ENCODE data around the gene RIPPLY2. TPM values are rescaled to one million over a fixed set of nuclear protein-coding genes. Genes with fewer than 3 reads are reported as not detected.
"Not testable (repeated sequence)": the region's sequence is repeated elsewhere in the genome, so short reads cannot be mapped to it uniquely, and the experiment has no call there.

The RIPPLY2 gene
- polyA plus RNA-seq, 4 donors, result 0.19 to 0.67 TPM; not detected in 2

DNA sequence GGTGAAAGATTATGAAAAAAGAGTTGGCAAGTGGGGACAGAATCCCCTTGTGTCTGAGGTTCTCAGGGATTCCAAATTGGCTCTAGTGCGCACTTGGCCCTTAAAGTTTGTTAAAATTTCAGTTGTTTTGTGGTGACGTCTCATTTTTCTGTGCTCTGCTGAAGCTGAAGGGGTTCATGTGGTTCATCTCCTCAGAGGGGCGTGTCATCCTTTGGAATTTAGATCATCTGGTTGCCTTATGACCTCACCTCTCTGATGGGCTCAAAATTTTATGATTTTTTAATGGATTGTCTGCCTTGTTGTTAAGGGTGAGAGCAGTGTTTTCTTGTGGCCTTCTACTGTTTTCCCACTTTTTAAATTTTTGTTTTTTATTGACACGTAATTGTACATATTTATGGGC lies 26.6 kb downstream of the RIPPLY2 start:
- Histone ChIP-seq H3K4me1 (ENCODE audit: control insufficient read depth in 3 of 3, insufficient read depth in 2 of 3, low read depth in 1 of 3, low read length in 2 of 3) (no peaks in the 10 kb centered on the region), H3K9me3 (ENCODE audit: control insufficient read depth in 2 of 2, insufficient read depth in 1 of 2, low read depth in 1 of 2, low read length in 1 of 2) (no peaks in the 10 kb centered on the region), H3K4me3 (ENCODE audit: low read depth in 1 of 3, low read length in 3 of 3) (no peak overlapping the region), H3K27me3 (ENCODE audit: control insufficient read depth in 3 of 3, insufficient read depth in 3 of 3, low read length in 3 of 3) (no peaks in the 10 kb centered on the region), H3K27ac (ENCODE audit: low read depth in 1 of 3, low read length in 2 of 3) (peak overlapping the region in 1 of 3 donors; percentile 11), H3K36me3 (ENCODE audit: control insufficient read depth in 3 of 3, insufficient read depth in 2 of 3, low read depth in 1 of 3, low read length in 3 of 3) (no peaks in the 10 kb centered on the region)
- no peak for DNase-seq
- 84 to 90% (median 88%) methylated on average over 4 of the region's 4 CpGs for WGBS, 3 donors
- no peak for FAIRE-seq

DNA sequence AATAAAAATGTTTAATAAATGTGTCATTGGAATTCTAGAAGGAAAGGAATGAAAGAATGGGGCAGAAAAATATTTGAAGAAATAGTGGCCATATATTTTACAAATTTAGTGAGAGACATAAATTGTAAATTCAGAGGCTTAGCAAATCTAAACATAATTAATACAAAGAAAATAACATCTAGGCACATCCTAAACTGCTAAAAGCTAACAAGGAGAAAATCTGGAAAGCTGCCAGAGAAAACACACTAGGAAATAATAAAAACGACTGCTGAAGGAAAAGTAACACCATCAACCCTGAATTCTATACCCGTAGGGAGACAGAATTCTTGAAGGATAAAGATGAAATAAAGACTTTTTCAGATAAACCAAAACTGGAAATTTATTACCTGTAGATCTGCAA lies 30.1 kb downstream of the RIPPLY2 start:
- DNase-seq (no peak), FAIRE-seq (no peak)
- Histone ChIP-seq H3K27me3 (ENCODE audit: control insufficient read depth in 3 of 3, insufficient read depth in 3 of 3, low read length in 3 of 3) (no peaks in the 10 kb centered on the region), H3K9me3 (ENCODE audit: control insufficient read depth in 2 of 2, insufficient read depth in 1 of 2, low read depth in 1 of 2, low read length in 1 of 2) (no peaks in the 10 kb centered on the region), H3K4me1 (ENCODE audit: control insufficient read depth in 3 of 3, insufficient read depth in 2 of 3, low read depth in 1 of 3, low read length in 2 of 3) (no peaks in the 10 kb centered on the region), H3K36me3 (ENCODE audit: control insufficient read depth in 3 of 3, insufficient read depth in 2 of 3, low read depth in 1 of 3, low read length in 3 of 3) (no peaks in the 10 kb centered on the region), H3K4me3 (ENCODE audit: low read depth in 1 of 3, low read length in 3 of 3) (no peak overlapping the region), H3K27ac (ENCODE audit: low read depth in 1 of 3, low read length in 2 of 3) (no peak overlapping the region)
- WGBS, 3 donors, result 29 to 41% (median 38%) methylated on average over 2 of the region's 2 CpGs

- H3K36me3 ChIP-seq (ENCODE audit: control insufficient read depth in 3 of 3, insufficient read depth in 2 of 3, low read depth in 1 of 3, low read length in 3 of 3), result no peaks in the 10 kb centered on the region
- H3K4me1 ChIP-seq (ENCODE audit: control insufficient read depth in 3 of 3, insufficient read depth in 2 of 3, low read depth in 1 of 3, low read length in 2 of 3), result no peaks in the 10 kb centered on the region
- WGBS, 3 donors, result 5 to 7% (median 5%) methylated on average over 4 of the region's 4 CpGs
- H3K27ac ChIP-seq (ENCODE audit: low read depth in 1 of 3, low read length in 2 of 3), result no peak overlapping the region
- no peaks in the 10 kb centered on the region for H3K27me3 ChIP-seq (ENCODE audit: control insufficient read depth in 3 of 3, insufficient read depth in 3 of 3, low read length in 3 of 3)
- FAIRE-seq, result no peak
- peak; percentile 57 to 59 for DNase-seq
- peaks cover 0 to 3% of the 10 kb centered on the region in 2 donors for H3K9me3 ChIP-seq (ENCODE audit: control insufficient read depth in 2 of 2, insufficient read depth in 1 of 2, low read depth in 1 of 2, low read length in 1 of 2)
- no peak overlapping the region for H3K4me3 ChIP-seq (ENCODE audit: low read depth in 1 of 3, low read length in 3 of 3)
Measured at GRCh38 chr6:83884523-83884922, 31.4 kb downstream of the RIPPLY2 start.

DNA sequence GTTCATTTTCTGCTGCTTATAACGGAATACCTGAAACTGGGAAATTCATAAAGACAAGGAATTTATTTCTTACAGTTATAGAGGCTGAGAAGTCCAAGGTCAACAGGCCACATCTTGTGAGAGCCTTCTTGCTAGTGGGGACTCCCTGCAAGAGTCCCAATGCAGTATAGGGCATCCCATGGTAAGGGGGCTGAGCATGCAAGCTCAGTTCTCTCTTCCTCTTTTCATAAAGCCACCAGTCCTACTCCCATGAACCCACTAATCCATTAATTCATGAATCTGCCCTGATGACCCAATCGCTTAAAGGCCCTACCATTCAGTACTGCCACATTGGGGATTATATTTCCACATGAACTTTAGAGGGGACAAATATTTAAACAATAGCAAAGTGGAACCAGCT lies 32.8 kb downstream of the RIPPLY2 start:
- DNase-seq (no peak), FAIRE-seq (no peak)
- Histone ChIP-seq H3K27ac (ENCODE audit: low read depth in 1 of 3, low read length in 2 of 3) (no peak overlapping the region), H3K4me1 (ENCODE audit: control insufficient read depth in 3 of 3, insufficient read depth in 2 of 3, low read depth in 1 of 3, low read length in 2 of 3) (no peaks in the 10 kb centered on the region), H3K9me3 (ENCODE audit: control insufficient read depth in 2 of 2, insufficient read depth in 1 of 2, low read depth in 1 of 2, low read length in 1 of 2) (peaks cover 0 to 3% of the 10 kb centered on the region in 2 donors), H3K27me3 (ENCODE audit: control insufficient read depth in 3 of 3, insufficient read depth in 3 of 3, low read length in 3 of 3) (no peaks in the 10 kb centered on the region), H3K36me3 (ENCODE audit: control insufficient read depth in 3 of 3, insufficient read depth in 2 of 3, low read depth in 1 of 3, low read length in 3 of 3) (no peaks in the 10 kb centered on the region), H3K4me3 (ENCODE audit: low read depth in 1 of 3, low read length in 3 of 3) (no peak overlapping the region)
- WGBS, 3 donors, result 94 to 98% (median 97%) methylated on average over 2 of the region's 2 CpGs

DNA sequence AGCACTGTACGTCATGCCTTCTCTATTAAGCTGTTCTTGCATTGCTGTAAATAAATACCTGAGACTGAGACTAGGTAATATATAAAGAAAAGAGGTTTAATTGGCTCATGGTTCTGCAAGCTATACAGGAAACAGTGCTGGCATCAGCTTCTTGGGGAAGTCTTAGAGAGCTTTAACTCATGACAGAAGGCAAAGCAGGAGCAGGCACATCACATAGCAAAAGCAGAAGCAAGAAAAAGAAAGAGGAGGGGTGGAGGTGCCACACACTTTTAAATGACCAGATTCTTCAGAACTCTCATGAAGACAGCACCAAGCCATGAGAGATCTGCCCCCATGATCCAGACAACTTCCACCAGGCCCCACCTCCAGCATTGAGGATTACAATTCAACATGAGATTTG lies 36.5 kb downstream of the RIPPLY2 start:
- no peak for FAIRE-seq
- WGBS, 3 donors, result 97 to 100% (median 99%) methylated on average over 1 of the region's 1 CpG
- Histone ChIP-seq H3K27me3 (ENCODE audit: control insufficient read depth in 3 of 3, insufficient read depth in 3 of 3, low read length in 3 of 3) (no peaks in the 10 kb centered on the region), H3K4me3 (ENCODE audit: low read depth in 1 of 3, low read length in 3 of 3) (no peak overlapping the region), H3K4me1 (ENCODE audit: control insufficient read depth in 3 of 3, insufficient read depth in 2 of 3, low read depth in 1 of 3, low read length in 2 of 3) (no peaks in the 10 kb centered on the region), H3K36me3 (ENCODE audit: control insufficient read depth in 3 of 3, insufficient read depth in 2 of 3, low read depth in 1 of 3, low read length in 3 of 3) (no peaks in the 10 kb centered on the region), H3K9me3 (ENCODE audit: control insufficient read depth in 2 of 2, insufficient read depth in 1 of 2, low read depth in 1 of 2, low read length in 1 of 2) (peaks cover 0 to 3% of the 10 kb centered on the region in 2 donors), H3K27ac (ENCODE audit: low read depth in 1 of 3, low read length in 2 of 3) (no peak overlapping the region)
- no peak for DNase-seq

- Histone ChIP-seq H3K27ac (ENCODE audit: low read depth in 1 of 3, low read length in 2 of 3) (no peak overlapping the region), H3K36me3 (ENCODE audit: control insufficient read depth in 3 of 3, insufficient read depth in 2 of 3, low read depth in 1 of 3, low read length in 3 of 3) (peaks cover 0 to 2% (median 0%) of the 10 kb centered on the region in 3 donors), H3K9me3 (ENCODE audit: control insufficient read depth in 2 of 2, insufficient read depth in 1 of 2, low read depth in 1 of 2, low read length in 1 of 2) (peaks cover 0 to 3% of the 10 kb centered on the region in 2 donors), H3K4me1 (ENCODE audit: control insufficient read depth in 3 of 3, insufficient read depth in 2 of 3, low read depth in 1 of 3, low read length in 2 of 3) (no peaks in the 10 kb centered on the region), H3K27me3 (ENCODE audit: control insufficient read depth in 3 of 3, insufficient read depth in 3 of 3, low read length in 3 of 3) (no peaks in the 10 kb centered on the region), H3K4me3 (ENCODE audit: low read depth in 1 of 3, low read length in 3 of 3) (no peak overlapping the region)
- no peak for DNase-seq
- WGBS, 3 donors, result 93 to 94% (median 93%) methylated on average over 4 of the region's 4 CpGs
- FAIRE-seq, result no peak
Measured at GRCh38 chr6:83890520-83890919, 37.4 kb downstream of the RIPPLY2 start.

GRCh38 chr6:83891586-83891985 lies 38.4 kb downstream of the RIPPLY2 start:
- Histone ChIP-seq H3K4me1 (ENCODE audit: control insufficient read depth in 3 of 3, insufficient read depth in 2 of 3, low read depth in 1 of 3, low read length in 2 of 3) (no peaks in the 10 kb centered on the region), H3K27me3 (ENCODE audit: control insufficient read depth in 3 of 3, insufficient read depth in 3 of 3, low read length in 3 of 3) (no peaks in the 10 kb centered on the region), H3K9me3 (ENCODE audit: control insufficient read depth in 2 of 2, insufficient read depth in 1 of 2, low read depth in 1 of 2, low read length in 1 of 2) (peaks cover 0 to 3% of the 10 kb centered on the region in 2 donors), H3K36me3 (ENCODE audit: control insufficient read depth in 3 of 3, insufficient read depth in 2 of 3, low read depth in 1 of 3, low read length in 3 of 3) (peaks cover 0 to 2% (median 0%) of the 10 kb centered on the region in 3 donors), H3K27ac (ENCODE audit: low read depth in 1 of 3, low read length in 2 of 3) (no peak overlapping the region), H3K4me3 (ENCODE audit: low read depth in 1 of 3, low read length in 3 of 3) (no peak overlapping the region)
- 61 to 75% (median 71%) methylated on average over 4 of the region's 4 CpGs for WGBS, 3 donors
- DNase-seq (no peak), FAIRE-seq (no peak)

DNA sequence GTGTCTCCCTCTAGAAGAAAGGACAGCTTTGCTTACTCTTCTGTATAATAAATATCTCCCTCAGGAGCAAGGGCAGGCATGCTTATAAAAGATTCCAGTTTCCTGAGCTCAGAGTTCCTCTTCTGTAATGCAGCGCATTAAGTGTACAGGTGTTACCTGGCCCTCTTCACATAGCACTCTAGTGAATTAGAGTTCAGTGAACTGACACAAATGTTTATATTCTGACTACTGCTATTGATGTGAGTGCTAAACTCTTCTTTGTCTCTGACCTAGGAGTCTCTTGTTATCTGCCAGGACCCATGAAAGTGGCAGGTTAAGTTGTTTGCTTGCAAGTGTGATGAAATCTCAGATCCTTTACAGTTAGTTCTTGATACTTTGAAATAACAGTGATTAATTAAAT lies 39.9 kb downstream of the RIPPLY2 start:
- Histone ChIP-seq H3K36me3 (ENCODE audit: control insufficient read depth in 3 of 3, insufficient read depth in 2 of 3, low read depth in 1 of 3, low read length in 3 of 3) (peaks cover 0 to 2% (median 0%) of the 10 kb centered on the region in 3 donors), H3K4me1 (ENCODE audit: control insufficient read depth in 3 of 3, insufficient read depth in 2 of 3, low read depth in 1 of 3, low read length in 2 of 3) (no peaks in the 10 kb centered on the region), H3K27me3 (ENCODE audit: control insufficient read depth in 3 of 3, insufficient read depth in 3 of 3, low read length in 3 of 3) (no peaks in the 10 kb centered on the region), H3K9me3 (ENCODE audit: control insufficient read depth in 2 of 2, insufficient read depth in 1 of 2, low read depth in 1 of 2, low read length in 1 of 2) (peaks cover 0 to 3% of the 10 kb centered on the region in 2 donors), H3K27ac (ENCODE audit: low read depth in 1 of 3, low read length in 2 of 3) (no peak overlapping the region), H3K4me3 (ENCODE audit: low read depth in 1 of 3, low read length in 3 of 3) (no peak overlapping the region)
- DNase-seq (no peak), FAIRE-seq (peak; percentile 23)
- 55 to 92% (median 89%) methylated on average over 1 of the region's 1 CpG for WGBS, 3 donors

DNA sequence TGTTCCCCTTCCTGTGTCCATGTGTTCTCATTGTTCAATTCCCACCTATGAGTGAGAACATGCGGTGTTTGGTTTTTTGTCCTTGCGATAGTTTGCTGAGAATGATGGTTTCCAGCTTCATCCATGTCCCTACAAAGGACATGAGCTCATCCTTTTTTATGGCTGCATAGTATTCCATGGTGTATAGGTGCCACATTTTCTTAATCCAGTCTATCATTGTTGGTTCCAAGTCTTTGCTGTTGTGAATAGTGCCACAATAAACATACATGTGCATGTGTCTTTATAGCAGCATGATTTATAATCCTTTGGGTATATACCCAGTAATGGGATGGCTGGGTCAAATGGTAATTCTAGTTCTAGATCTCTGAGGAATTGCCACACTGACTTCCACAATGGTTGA lies 43.9 kb downstream of the RIPPLY2 start:
- not testable (repeated sequence) for H3K27me3 ChIP-seq (ENCODE audit: control insufficient read depth in 3 of 3, insufficient read depth in 3 of 3, low read length in 3 of 3); H3K36me3 ChIP-seq (ENCODE audit: control insufficient read depth in 3 of 3, insufficient read depth in 2 of 3, low read depth in 1 of 3, low read length in 3 of 3); H3K4me3 ChIP-seq (ENCODE audit: low read depth in 1 of 3, low read length in 3 of 3); H3K4me1 ChIP-seq (ENCODE audit: control insufficient read depth in 3 of 3, insufficient read depth in 2 of 3, low read depth in 1 of 3, low read length in 2 of 3); FAIRE-seq; DNase-seq; H3K9me3 ChIP-seq (ENCODE audit: control insufficient read depth in 2 of 2, insufficient read depth in 1 of 2, low read depth in 1 of 2, low read length in 1 of 2); H3K27ac ChIP-seq (ENCODE audit: low read depth in 1 of 3, low read length in 2 of 3)
- no CpG with 5 or more reads among the region's 2 CpGs for WGBS, 3 donors
